ENCODE data around the gene VGLL2. TPM values are rescaled to one million over a fixed set of nuclear protein-coding genes. Genes with fewer than 3 reads are reported as not detected.

The VGLL2 gene
- total RNA-seq, 4 donors from 2014 or later = 4.9 to 27.5 (median 10.1) TPM

GRCh38 chr6:117307655-117308054 lies 42.3 kb downstream of the VGLL2 start:
- no peaks in the 10 kb centered on the region for H3K36me3 ChIP-seq
- peaks cover 17 to 21% of the 10 kb centered on the region in 2 donors for H3K4me1 ChIP-seq
- TF ChIP-seq CTCF (IDR thresholded peaks at IDR 0.05 in 4 of 5, conservative IDR thresholded peaks at IDR 0.05 in 1 of 5) = no peak
- TF ChIP-seq POLR2A (IDR thresholded peaks at IDR 0.05) = no peak
- in situ Hi-C loops (cut with MboI; ENCODE audit: low sequenced_read_pairs in 4 of 4) (no loop called here), intact Hi-C loops (cut with DNase I; ENCODE audit: low total_unique reads) (no loop called here)
- H3K9me3 ChIP-seq = no peaks in the 10 kb centered on the region
- DNase-seq = no peak
- no peak for ATAC-seq
- no peak overlapping the region for H3K4me3 ChIP-seq
- no peaks in the 10 kb centered on the region for H3K27me3 ChIP-seq
- no peak overlapping the region for H3K27ac ChIP-seq

- no peaks in the 10 kb centered on the region for H3K27me3 ChIP-seq
- H3K4me1 ChIP-seq = peaks cover 3 to 9% of the 10 kb centered on the region in 2 donors
- no peaks in the 10 kb centered on the region for H3K9me3 ChIP-seq
- no peaks in the 10 kb centered on the region for H3K36me3 ChIP-seq
- DNase-seq (no peak), ATAC-seq (no peak)
- intact Hi-C loops (cut with DNase I; ENCODE audit: low total_unique reads) (no loop called here), in situ Hi-C loops (cut with MboI; ENCODE audit: low sequenced_read_pairs in 4 of 4) (no loop called here)
- H3K4me3 ChIP-seq = no peak overlapping the region
- no peak for TF ChIP-seq POLR2A (IDR thresholded peaks at IDR 0.05)
- no peak for TF ChIP-seq CTCF (IDR thresholded peaks at IDR 0.05 in 4 of 5, conservative IDR thresholded peaks at IDR 0.05 in 1 of 5)
- no peak overlapping the region for H3K27ac ChIP-seq
Observed at GRCh38 chr6:117309069-117309468, 43.7 kb downstream of the VGLL2 start.

- in situ Hi-C loops (cut with MboI; ENCODE audit: low sequenced_read_pairs in 4 of 4) = no loop called here
Observed at GRCh38 chr6:117309611-117310010, 44.3 kb downstream of the VGLL2 start.

GRCh38 chr6:117311310-117311709 lies 46.0 kb downstream of the VGLL2 start:
- DNase-seq (no peak), ATAC-seq (no peak)
- in situ Hi-C loops (cut with MboI; ENCODE audit: low sequenced_read_pairs in 4 of 4) (no loop called here), intact Hi-C loops (cut with DNase I; ENCODE audit: low total_unique reads) (no loop called here)
- Histone ChIP-seq H3K4me3 (no peak overlapping the region), H3K27ac (no peak overlapping the region), H3K36me3 (no peaks in the 10 kb centered on the region), H3K4me1 (peaks cover 0 to 6% of the 10 kb centered on the region in 2 donors), H3K9me3 (no peaks in the 10 kb centered on the region), H3K27me3 (no peaks in the 10 kb centered on the region)
- no peak for TF ChIP-seq POLR2A (IDR thresholded peaks at IDR 0.05)
- TF ChIP-seq CTCF (IDR thresholded peaks at IDR 0.05 in 4 of 5, conservative IDR thresholded peaks at IDR 0.05 in 1 of 5) = no peak

More at GRCh38 chr6:117309611-117310010, 44.3 kb downstream of the VGLL2 start:
- no peak overlapping the region for H3K4me3 ChIP-seq
- no peak overlapping the region for H3K27ac ChIP-seq
- DNase-seq (no peak), ATAC-seq (no peak)
- H3K27me3 ChIP-seq = no peaks in the 10 kb centered on the region
- intact Hi-C loops (cut with DNase I; ENCODE audit: low total_unique reads) = no loop called here
- H3K9me3 ChIP-seq = no peaks in the 10 kb centered on the region
- peaks cover 0 to 9% of the 10 kb centered on the region in 2 donors for H3K4me1 ChIP-seq
- no peak for TF ChIP-seq POLR2A (IDR thresholded peaks at IDR 0.05)
- no peak for TF ChIP-seq CTCF (IDR thresholded peaks at IDR 0.05 in 4 of 5, conservative IDR thresholded peaks at IDR 0.05 in 1 of 5)
- no peaks in the 10 kb centered on the region for H3K36me3 ChIP-seq

- no peak overlapping the region for H3K4me3 ChIP-seq
- no peak overlapping the region for H3K27ac ChIP-seq
- TF ChIP-seq POLR2A (IDR thresholded peaks at IDR 0.05) (no peak), CTCF (IDR thresholded peaks at IDR 0.05 in 4 of 5, conservative IDR thresholded peaks at IDR 0.05 in 1 of 5) (no peak)
- H3K4me1 ChIP-seq = peaks cover 0 to 5% of the 10 kb centered on the region in 2 donors
- no peak for ATAC-seq
- intact Hi-C loops (cut with DNase I; ENCODE audit: low total_unique reads) (no loop called here), in situ Hi-C loops (cut with MboI; ENCODE audit: low sequenced_read_pairs in 4 of 4) (no loop called here)
- no peak for DNase-seq
- no peaks in the 10 kb centered on the region for H3K9me3 ChIP-seq
- H3K36me3 ChIP-seq = no peaks in the 10 kb centered on the region
- no peaks in the 10 kb centered on the region for H3K27me3 ChIP-seq
Observed at GRCh38 chr6:117311726-117312125, 46.4 kb downstream of the VGLL2 start.
